SW 1271 (cell line): ENCODE results near the gene ZBTB43.
"Not testable (repeated sequence)": the region's sequence is repeated elsewhere in the genome, so short reads cannot be mapped to it uniquely, and the experiment has no call there.

ENCODE experiments used
- DNase-seq, 2 experiments: peaks; one replicate each; lab custom pipeline; 2025; lab: John Stamatoyannopoulos, UW

Gene ZBTB43

DNA sequence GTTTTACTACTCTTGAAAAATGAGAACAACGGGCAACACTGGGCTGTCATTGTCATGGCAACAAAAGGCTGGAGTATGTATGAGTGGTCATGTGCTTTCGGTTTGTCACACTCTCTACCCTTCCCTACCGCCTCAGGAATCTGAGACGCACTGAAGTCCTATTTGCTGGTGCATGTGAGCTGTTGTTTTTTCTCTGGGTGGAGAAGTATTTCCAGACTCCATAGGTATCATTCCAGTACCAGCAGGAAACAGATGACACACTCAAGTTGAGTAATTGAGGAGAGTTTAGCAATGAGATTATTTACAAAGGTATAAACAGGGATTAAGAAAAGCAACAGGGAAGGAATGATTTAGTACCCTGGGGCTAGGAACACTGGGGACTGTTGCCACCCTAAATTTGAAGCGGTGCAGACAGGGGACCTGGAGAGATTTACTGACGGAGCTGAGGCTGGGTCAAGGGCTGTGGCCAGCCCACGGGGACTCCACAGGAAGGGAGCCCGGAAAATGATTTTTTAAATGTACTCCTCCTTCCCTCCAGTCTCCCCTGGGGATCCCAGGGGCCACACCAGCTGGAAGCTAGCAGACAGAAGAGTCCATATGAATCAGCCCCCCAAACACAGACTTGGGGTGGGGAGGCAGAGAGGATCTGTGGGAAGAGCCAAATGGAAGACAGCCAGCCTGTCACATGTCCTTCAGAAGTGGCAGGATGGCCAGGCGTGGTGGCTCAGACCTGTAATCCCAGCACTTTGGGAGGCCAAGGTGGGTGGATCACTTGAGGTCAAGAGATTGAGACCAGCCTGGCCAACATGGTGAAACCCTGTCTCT, 13.2 kb upstream of the ZBTB43 start:
- peak; percentile 52 to 78 for DNase-seq

GRCh38 chr9:126793686-126794417, 11.0 kb upstream of the ZBTB43 start:
- no peak for DNase-seq

DNA sequence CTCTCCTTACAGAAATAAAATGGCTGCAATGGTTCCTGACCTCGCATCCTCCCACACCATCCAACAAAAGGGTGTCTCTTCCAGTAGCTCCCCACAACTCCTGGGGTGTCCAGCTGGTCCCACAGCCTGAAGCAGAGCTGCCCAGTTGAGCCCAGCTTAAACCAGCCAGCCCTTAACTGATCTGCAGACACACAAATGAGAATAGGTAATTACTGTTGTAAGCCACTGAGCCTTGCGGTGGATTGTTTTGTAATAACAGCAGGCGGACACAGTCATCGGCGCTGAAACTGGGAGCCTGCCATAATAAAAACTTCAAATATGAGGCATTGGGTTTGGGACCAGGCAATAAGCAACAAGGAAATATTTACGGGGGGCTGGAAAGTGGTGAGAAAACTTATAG, 10.4 kb upstream of the ZBTB43 start:
- DNase-seq: no peak

- no peak for DNase-seq
Measured at GRCh38 chr9:126796758-126797157, 8.1 kb upstream of the ZBTB43 start.

DNA sequence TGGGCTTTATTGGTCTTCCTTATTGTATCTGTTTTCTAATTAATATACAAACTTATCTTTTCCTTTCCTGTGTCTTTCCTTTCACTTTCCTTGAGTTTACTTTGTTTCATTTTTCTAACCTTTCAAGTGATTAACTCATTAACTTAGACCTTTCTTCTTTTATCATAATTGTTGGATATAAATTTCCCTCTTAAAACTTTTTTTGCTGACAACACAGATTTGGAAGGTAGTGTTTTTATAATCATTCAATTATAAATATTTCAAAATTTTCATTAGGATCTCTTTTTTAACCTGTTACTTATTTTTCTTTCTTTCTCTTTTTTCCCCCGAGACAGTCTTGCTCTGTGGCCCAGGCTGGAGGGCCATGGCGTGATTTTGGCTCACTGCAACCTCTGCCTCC, 6.9 kb upstream of the ZBTB43 start:
- DNase-seq: no peak

DNA sequence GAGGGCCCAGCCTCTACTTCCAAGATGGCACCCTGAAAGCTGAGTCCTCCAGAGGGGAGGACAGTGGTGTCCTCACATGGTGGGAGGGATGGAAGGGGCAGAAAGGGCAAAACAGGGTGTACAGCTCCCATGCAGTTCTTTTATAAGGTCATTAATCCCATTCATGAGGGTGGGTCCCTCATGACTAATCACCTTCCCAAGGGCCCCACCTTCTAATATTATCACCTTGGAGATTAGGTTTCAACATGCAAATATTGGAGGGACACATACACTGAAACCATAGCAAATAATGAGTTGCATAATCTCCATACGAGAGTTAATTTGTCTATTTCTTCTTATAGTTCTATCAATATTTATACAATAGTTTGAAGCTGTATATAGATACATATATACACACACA, 5.8 kb upstream of the ZBTB43 start:
- no peak for DNase-seq

DNA sequence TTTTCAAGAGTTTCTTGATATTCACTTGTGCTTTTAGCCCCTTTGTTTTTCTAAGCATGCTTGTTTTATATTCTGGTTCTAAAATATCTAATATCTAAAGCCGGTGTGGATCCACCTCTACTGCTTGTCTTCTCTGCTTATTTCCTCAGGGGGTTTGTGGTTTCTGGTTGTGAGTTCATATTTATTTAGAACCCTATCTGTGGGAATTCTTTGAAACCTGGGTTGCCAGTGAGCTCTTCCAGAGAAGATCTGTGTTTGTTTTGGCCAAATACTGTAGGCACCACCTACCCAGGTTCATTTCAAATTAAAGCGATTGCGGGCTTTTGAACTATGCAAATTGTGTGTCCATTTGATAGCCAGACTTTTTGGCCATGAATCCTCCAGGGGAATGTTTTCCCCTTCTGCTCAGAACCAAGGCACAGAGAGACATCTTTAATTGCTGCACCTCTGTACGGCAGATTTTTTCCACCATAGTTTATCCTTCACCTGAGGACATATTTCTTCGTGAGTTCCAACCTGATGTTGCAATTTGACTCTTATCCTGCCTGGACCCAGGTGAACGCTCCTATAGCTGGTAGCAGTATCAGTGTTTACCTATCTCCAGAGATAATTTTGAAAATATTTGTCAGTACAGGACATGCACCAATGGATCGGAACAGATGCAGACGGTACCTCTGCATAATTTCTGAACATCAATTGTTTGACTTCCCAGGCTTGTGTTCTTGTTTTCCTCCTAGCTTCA, 2.4 kb upstream of the ZBTB43 start:
- DNase-seq: no peak

- no peak for DNase-seq
Measured at GRCh38 chr9:126804198-126804695, 593 bp upstream of the ZBTB43 start.

DNA sequence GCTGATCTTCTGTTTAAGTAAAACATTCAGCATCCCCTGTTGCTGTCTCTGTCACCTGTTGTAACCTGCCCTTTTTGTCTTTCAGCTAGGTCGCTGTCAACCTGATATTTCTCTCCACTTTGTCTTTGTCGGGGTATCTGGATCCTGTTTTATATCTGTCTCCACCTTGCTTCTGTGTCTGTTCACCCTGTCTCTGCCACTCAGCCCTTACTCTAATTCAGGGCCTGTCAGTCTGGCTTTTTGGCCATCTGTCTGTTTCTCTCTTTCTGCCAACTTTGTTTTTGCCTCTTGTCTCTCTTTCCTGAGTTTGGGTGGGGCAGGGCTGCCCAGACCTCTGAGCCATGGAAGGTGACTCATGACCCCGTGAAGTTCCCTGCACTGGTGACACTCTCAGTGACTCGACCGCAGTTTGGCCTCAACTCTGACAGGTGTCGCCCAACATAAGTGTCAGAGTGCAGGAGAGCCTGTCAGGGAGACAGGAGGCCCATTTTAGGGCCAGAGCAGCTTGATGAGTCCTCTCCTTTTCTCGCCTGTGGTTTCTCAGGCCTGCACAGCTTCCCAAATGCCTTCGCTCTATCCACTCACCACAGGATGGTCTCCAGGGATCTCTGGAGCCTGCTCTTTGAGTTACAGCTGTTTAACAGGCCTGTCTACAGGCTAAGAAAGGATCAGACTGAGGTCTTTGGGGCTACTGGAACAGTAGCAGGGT, 868 bp downstream of the ZBTB43 start:
- peak; percentile 60 to 70 for DNase-seq

DNA sequence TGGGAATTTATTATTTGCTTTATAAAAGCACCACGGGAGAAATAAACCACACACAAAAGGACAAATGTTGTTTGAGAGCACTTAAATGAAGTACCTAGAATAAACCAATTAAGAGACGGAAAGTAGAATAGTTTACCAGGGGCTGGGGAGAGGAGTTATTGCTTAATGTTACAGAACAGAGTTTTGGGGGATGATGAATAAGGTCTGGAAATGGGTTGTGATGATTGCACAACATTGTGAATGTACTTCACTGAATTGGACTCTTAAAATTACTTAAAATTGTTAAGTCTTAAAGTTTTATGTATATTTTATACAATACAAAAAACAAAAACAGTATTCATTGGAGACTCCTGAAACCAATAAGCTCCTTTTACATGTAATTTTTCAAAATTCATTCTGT, 1.5 kb downstream of the ZBTB43 start:
- no peak for DNase-seq

GRCh38 chr9:126809068-126809467, 4.2 kb downstream of the ZBTB43 start:
- DNase-seq: no peak

DNA sequence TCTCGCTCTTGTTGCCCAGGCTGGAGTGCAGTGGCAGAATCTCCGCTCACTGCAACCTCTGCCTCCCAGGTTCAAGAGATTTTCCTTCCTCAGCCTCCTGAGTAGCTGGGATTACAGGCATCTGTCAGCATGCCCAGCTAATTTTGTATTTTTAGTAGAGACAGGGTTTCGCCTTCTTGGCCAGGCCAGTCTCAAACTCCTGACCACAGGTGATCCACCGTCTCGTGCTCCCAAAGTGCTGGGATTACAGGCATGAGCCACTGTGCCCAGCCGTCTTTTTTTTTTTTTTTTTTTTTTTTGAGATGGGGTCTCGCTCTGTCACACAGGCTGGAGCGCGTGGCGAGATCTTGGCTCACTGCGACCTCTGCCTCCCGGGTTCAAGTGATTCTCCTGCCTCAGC, 5.4 kb downstream of the ZBTB43 start:
- not testable (repeated sequence) for DNase-seq

DNA sequence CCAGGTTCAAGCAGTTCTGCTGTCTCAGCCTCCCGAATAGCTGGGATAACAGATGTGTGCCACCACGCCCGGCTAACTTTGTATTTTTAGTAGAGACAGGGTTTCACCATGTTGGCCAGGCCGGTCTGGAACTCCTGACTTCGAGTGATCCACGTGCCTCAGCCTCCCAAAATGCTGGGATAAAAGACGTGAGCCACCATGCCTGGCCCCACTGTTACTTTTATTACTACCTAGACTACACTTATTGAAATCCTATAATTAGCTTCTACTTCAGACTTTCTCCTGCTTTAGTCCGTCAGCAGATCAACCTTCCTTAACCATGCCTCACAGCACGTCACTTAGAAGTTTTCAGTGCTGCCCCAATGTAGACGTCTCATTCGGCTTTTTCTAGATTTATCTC, 8.2 kb downstream of the ZBTB43 start:
- no peak for DNase-seq

GRCh38 chr9:126814091-126814490, 9.3 kb downstream of the ZBTB43 start:
- no peak for DNase-seq

DNA sequence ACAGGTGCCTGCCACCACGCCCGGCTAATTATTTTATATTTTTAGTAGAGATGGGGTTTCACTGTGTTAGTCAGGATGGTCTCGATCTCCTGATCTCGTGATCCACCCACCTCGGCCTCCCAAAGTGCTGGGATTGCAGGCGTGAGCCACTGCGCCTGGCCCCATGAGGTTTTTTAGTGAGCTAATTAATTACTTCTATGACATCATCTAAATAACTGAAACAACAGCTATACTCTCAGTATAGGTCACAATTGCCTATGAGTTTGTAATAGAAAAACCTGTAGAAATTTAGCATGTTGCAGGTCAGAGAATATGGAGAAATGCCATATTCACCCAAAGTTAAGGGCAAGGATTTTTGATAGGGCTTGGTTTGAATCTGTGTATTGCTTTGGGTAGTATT, 12.8 kb downstream of the ZBTB43 start:
- DNase-seq: not testable (repeated sequence)

DNA sequence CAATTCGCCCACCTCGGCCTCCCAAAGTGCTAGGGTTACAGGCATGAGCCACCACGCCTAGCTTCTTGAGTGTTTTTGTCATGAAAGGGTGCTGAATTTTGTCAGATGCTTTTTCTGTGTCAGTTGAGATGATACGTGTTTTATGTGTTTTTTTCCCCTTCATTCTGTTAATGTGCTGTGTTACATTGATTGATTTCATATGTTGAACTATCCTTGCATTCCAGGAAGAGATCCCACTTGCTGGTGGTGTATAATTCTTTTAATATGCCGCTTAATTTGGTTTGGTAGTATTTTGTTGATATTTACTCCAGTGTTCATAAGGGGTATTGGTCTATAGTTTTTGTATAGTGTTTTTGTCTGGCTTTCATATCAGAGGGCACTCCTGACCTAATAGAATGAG, 13.6 kb downstream of the ZBTB43 start:
- DNase-seq: no peak

DNA sequence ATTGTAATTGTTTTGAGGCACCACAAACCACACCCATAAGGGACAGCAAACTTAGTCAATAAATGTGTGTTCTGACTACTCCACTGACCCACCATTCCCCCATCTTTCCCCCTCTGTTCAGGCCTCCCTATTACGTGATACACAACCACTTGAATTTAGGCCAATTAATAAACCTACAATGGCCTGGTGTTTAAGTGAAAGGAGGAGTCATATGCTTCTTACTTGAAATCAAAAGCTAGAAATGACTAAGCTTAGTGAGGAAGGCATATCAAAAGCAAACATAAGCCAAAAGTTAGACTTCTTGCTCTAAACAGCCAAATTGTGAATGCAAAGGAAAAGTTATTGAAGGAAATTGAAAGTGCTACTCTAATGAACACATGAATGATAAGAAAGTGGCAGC, 14.6 kb downstream of the ZBTB43 start:
- no peak for DNase-seq

- DNase-seq: no peak
Measured at GRCh38 chr9:126822278-126822677, 17.4 kb downstream of the ZBTB43 start.

- DNase-seq: no peak
Measured at GRCh38 chr9:126822873-126823272, 18.0 kb downstream of the ZBTB43 start.

GRCh38 chr9:126824052-126824451, 19.2 kb downstream of the ZBTB43 start:
- not testable (repeated sequence) for DNase-seq

DNA sequence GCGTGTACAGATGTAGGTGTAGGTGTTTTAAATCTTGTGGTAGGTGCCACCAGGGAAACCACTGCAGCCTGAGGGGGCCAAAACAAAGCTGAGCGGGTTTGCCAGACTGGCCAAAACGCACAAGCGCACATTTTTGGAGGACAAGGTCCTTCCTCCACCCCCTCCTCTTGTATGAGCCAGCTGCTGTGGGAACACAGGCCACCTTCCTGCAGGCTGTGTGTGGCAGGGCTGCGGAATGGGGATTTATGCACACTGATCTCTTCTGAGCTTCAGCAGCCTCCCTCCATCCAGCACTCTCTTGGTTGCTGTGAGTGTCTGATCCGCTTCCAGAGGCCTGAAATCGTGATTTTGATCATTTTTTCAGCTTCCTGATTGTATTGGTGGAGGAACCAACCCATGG, 22.4 kb downstream of the ZBTB43 start:
- no peak for DNase-seq

GRCh38 chr9:126829035-126829434, 24.2 kb downstream of the ZBTB43 start:
- DNase-seq: no peak
